NCI-H1092 treated with DMSO at 0.1 percent for 48 hours (cell line): Measurements from ENCODE around the gene CABP1.

Experiments used
- DNase-seq: peaks from one replicate; lab custom pipeline; 2025; lab: John Stamatoyannopoulos, UW

The CABP1 gene

GRCh38 chr12:120631097-120631496, 9.3 kb upstream of the CABP1 start:
- DNase-seq = no peak

GRCh38 chr12:120640861-120641833, 721 bp downstream of the CABP1 start:
- DNase-seq = no peak

GRCh38 chr12:120642121-120642520, 1.7 kb downstream of the CABP1 start:
- DNase-seq = no peak

GRCh38 chr12:120642826-120643225, 2.4 kb downstream of the CABP1 start:
- DNase-seq = no peak

GRCh38 chr12:120643574-120643973, 3.1 kb downstream of the CABP1 start:
- DNase-seq = no peak

- DNase-seq = no peak
Observed at GRCh38 chr12:120646044-120646443, 5.6 kb downstream of the CABP1 start.

- no peak for DNase-seq
Observed at GRCh38 chr12:120647375-120647755, 6.9 kb downstream of the CABP1 start.

GRCh38 chr12:120649442-120650232, 9.2 kb downstream of the CABP1 start:
- DNase-seq = no peak

GRCh38 chr12:120650233-120650690, 9.8 kb downstream of the CABP1 start:
- no peak for DNase-seq

GRCh38 chr12:120651821-120652220, 11.4 kb downstream of the CABP1 start:
- DNase-seq = no peak

- no peak for DNase-seq
Observed at GRCh38 chr12:120652656-120653435, 12.4 kb downstream of the CABP1 start.

- no peak for DNase-seq
Observed at GRCh38 chr12:120653611-120654010, 13.2 kb downstream of the CABP1 start.

- no peak for DNase-seq
Observed at GRCh38 chr12:120654656-120655055, 14.2 kb downstream of the CABP1 start.

- DNase-seq = no peak
Observed at GRCh38 chr12:120656008-120656407, 15.6 kb downstream of the CABP1 start.

GRCh38 chr12:120658286-120659150, 18.1 kb downstream of the CABP1 start:
- no peak for DNase-seq

- no peak for DNase-seq
Observed at GRCh38 chr12:120659151-120659525, 18.7 kb downstream of the CABP1 start.

GRCh38 chr12:120661432-120661831, 21.0 kb downstream of the CABP1 start:
- DNase-seq = no peak

GRCh38 chr12:120662879-120663278, 22.5 kb downstream of the CABP1 start:
- no peak for DNase-seq

- DNase-seq = no peak
Observed at GRCh38 chr12:120663741-120664140, 23.3 kb downstream of the CABP1 start.

GRCh38 chr12:120666571-120667390, 26.4 kb downstream of the CABP1 start:
- DNase-seq = no peak
